Endothelial cell of umbilical vein (primary cell): ENCODE results near the gene CSNK1E. TPM values are rescaled to one million over a fixed set of nuclear protein-coding genes. Genes with fewer than 3 reads are reported as not detected.

Experiments used
- BruUV-seq: library from RNA; stranded (reverse); fragments of 400-500 nt; replicated peaks from 2 replicates; lab custom pipeline; 2021; lab: Mats Ljungman, UMichigan
- CTCF ChIA-PET: fragments of 300-600, 350-600 bp; sonication (Branson Sonifier 250); formaldehyde crosslinking; loops from one replicate; lab custom pipeline; 2021; ENCODE audit warnings: antibody characterized with exemption, inconsistent platforms; lab: Charles Lee
- POLR2A ChIA-PET: fragments of 300-600, 350-600 bp; sonication (Branson Sonifier 250); formaldehyde crosslinking; loops from one replicate; lab custom pipeline; 2021; ENCODE audit warnings: antibody characterized with exemption, inconsistent platforms; lab: Charles Lee
- DNase-seq: peaks from one replicate; pipeline ENCODE4 v3.0.0-alpha.2; 2011; ENCODE audit warnings: low read depth, low spot score
- FAIRE-seq: peaks from 2 replicates; lab custom pipeline; 2011; peaks lifted over from hg19 to GRCh38; lab: Jason Lieb, UNC
- H2AFZ ChIP-seq: 2 replicates; pipeline ENCODE4 v1.6.0; 2012; ENCODE audit warnings: low read depth, low read length, control low read depth, inconsistent platforms
- H3K27ac ChIP-seq: 2 replicates; pipeline ENCODE4 v1.5.1; 2011; ENCODE audit warnings: low read depth, mild to moderate bottlenecking, control low read depth, low read length, moderate library complexity; ENCODE audit not compliant: insufficient read depth
- H3K27me3 ChIP-seq, 2 experiments: 2 replicates each; pipeline versions ENCODE4 v1.6.0 to v1.6.1; 2011; ENCODE audit warnings: low read length in 2 of 2, mixed read lengths in 1 of 2; ENCODE audit not compliant: control insufficient read depth in 2 of 2, insufficient read depth in 2 of 2
- H3K36me3 ChIP-seq, 2 experiments: 2 replicates in 1 of 2; 3 replicates in 1 of 2; pipeline ENCODE4 v1.5.1; 2011; ENCODE audit warnings: low read length in 2 of 2, mild to moderate bottlenecking in 1 of 2, moderate library complexity in 1 of 2; ENCODE audit not compliant: control insufficient read depth in 2 of 2, insufficient read depth in 2 of 2; ENCODE audit errors: extremely low read depth in 1 of 2
- H3K4me1 ChIP-seq: 3 replicates; pipeline ENCODE4 v1.5.1; 2011; ENCODE audit warnings: mild to moderate bottlenecking, low read length; ENCODE audit not compliant: control insufficient read depth, insufficient read depth; ENCODE audit errors: extremely low read depth
- H3K4me2 ChIP-seq: 2 replicates; pipeline ENCODE4 v1.6.1; 2011; ENCODE audit warnings: low read length, control low read depth, mixed read lengths; ENCODE audit not compliant: insufficient read depth
- H3K4me3 ChIP-seq, 3 experiments: fragments of 200-600 bp in 1 of 3; sonication (generic), shearing (Covaris generic) in 1 of 3; replicated peaks in 1 of 3; 2 replicates each; pipeline ENCODE4 v1.5.1; 2011 to 2016; ENCODE audit warnings: control low read depth in 3 of 3, low read length in 3 of 3, mild to moderate bottlenecking in 2 of 3, inconsistent platforms in 1 of 3, low read depth in 1 of 3, moderate library complexity in 1 of 3; ENCODE audit not compliant: insufficient read depth in 1 of 3
- H3K79me2 ChIP-seq: 2 replicates; pipeline ENCODE4 v1.6.0; 2012; ENCODE audit warnings: low read length, inconsistent platforms; ENCODE audit not compliant: control insufficient read depth, insufficient read depth
- H3K9ac ChIP-seq: replicated peaks from 2 replicates; pipeline ENCODE3; 2011; ENCODE audit warnings: low read length, control low read depth; ENCODE audit not compliant: insufficient read depth; ENCODE audit errors: extremely low read depth
- H3K9me1 ChIP-seq: replicated peaks from 3 replicates; pipeline ENCODE4 v1.6.0; 2011; ENCODE audit warnings: mild to moderate bottlenecking, low read length; ENCODE audit not compliant: control insufficient read depth, insufficient read depth; ENCODE audit errors: extremely low read depth
- H3K9me3 ChIP-seq: replicated peaks from 2 replicates; pipeline ENCODE4 v1.5.1; 2012; ENCODE audit warnings: low read length, inconsistent platforms; ENCODE audit not compliant: control insufficient read depth, insufficient read depth
- H4K20me1 ChIP-seq: replicated peaks from 2 replicates; pipeline ENCODE3; 2011; ENCODE audit warnings: mild to moderate bottlenecking, low read length; ENCODE audit not compliant: control insufficient read depth, insufficient read depth; ENCODE audit errors: extremely low read depth
- EZH2 ChIP-seq: IDR thresholded peaks from 2 replicates; pipeline ENCODE4 v1.6.1; 2012; ENCODE audit warnings: borderline replicate concordance, low read depth, mild to moderate bottlenecking, moderate library complexity, low read length, inconsistent platforms; ENCODE audit not compliant: severe bottlenecking
- FOS ChIP-seq: IDR thresholded peaks from 2 replicates; pipeline ENCODE4 v1.6.1; 2011; ENCODE audit warnings: mild to moderate bottlenecking, low read length, moderate library complexity, borderline replicate concordance; ENCODE audit not compliant: insufficient read depth
- GATA2 ChIP-seq: IDR thresholded peaks from 2 replicates; pipeline ENCODE4 v1.7.0; 2011; ENCODE audit warnings: low read depth, mild to moderate bottlenecking, moderate library complexity, mixed read lengths, low read length; ENCODE audit not compliant: insufficient read length, insufficient read depth
- JUN ChIP-seq: IDR thresholded peaks from 2 replicates; pipeline ENCODE4 v1.6.1; 2011; ENCODE audit warnings: borderline replicate concordance, low read depth; ENCODE audit not compliant: insufficient read length, insufficient read depth
- MYC ChIP-seq: IDR thresholded peaks from one replicate; pipeline ENCODE4 v1.6.1; 2011; ENCODE audit warnings: mild to moderate bottlenecking, low read depth, low read length
- POLR2A ChIP-seq: IDR thresholded peaks from 2 replicates; pipeline ENCODE4 v1.6.1; 2012; ENCODE audit warnings: low read depth, mild to moderate bottlenecking, control low read depth, low read length
- POLR2AphosphoS5 ChIP-seq: IDR thresholded peaks from 2 replicates; pipeline ENCODE4 v1.6.1; 2012; ENCODE audit warnings: low read depth, mild to moderate bottlenecking, control low read depth, low read length, moderate library complexity; ENCODE audit not compliant: insufficient read depth
- dilution Hi-C: fragments of 300-500 bp; cut with MboI; formaldehyde crosslinking; loops from one replicate; pipeline ENCODE4 v1.15.0; 2019; ENCODE audit warnings: low sequenced_read_pairs; ENCODE audit not compliant: extremely low pct_ligation_motif_present
- intact Hi-C: fragments of 100-400 bp; cut with micrococcal nuclease; formaldehyde crosslinking; loops from one replicate; pipeline ENCODE4 v1.10.0; 2022
- polyA plus RNA-seq, 4 experiments: library from polyadenylated mRNA; depleted of rRNA in 3 of 4; stranded (reverse) in 3 of 4; unstranded in 1 of 4; fragments of >200 nt; gene quantifications; 2 replicates each; pipeline versions ENCODE4 v1.2.1 to v1.2.3, GENCODE V29; 2011 to 2012; ENCODE audit warnings: missing spikeins in 1 of 4
- total RNA-seq: library from RNA; stranded (reverse); gene quantifications from 2 replicates; pipeline ENCODE4 v1.2.3, GENCODE V29; 2021
- TF ChIP-seq, protein P1 (sequence below), 2 donors: IDR thresholded peaks; 1 replicate in 1 of 2; 2 replicates in 1 of 2; pipeline ENCODE4 v1.5.1; 2011; ENCODE audit warnings: low read length in 2 of 2, mild to moderate bottlenecking in 2 of 2, moderate library complexity in 2 of 2, control low read depth in 1 of 2, inconsistent platforms in 1 of 2, low read depth in 1 of 2; ENCODE audit not compliant: insufficient read depth in 1 of 2; ENCODE audit errors: extremely low read depth in 1 of 2
- TF ChIP-seq, protein P2 (sequence below): IDR thresholded peaks from 2 replicates; pipeline ENCODE4 v1.6.1; 2011; ENCODE audit not compliant: insufficient read depth, insufficient read length

Gene CSNK1E
- total and polyA plus RNA-seq, 2 donors (not counting 3 experiments of a cell fraction or from before 2014, with no cell fraction given): 259 to 262 TPM

GRCh38 chr22:38264322-38264843 lies 52.9 kb downstream of the CSNK1E start:
- DNase-seq (no peak), FAIRE-seq (no peak)
- peaks cover 4% of the 10 kb centered on the region for H3K4me1 ChIP-seq
- no peaks in the 10 kb centered on the region for H3K9me3 ChIP-seq
- ChIA-PET CTCF (no interaction called here), POLR2A (no interaction called here)
- no peaks in the 10 kb centered on the region for H3K27me3 ChIP-seq
- H4K20me1 ChIP-seq: no peaks in the 10 kb centered on the region
- H3K4me2 ChIP-seq: no peak overlapping the region
- peaks cover 82% of the 10 kb centered on the region for H3K79me2 ChIP-seq
- peaks cover 0 to 5% of the 10 kb centered on the region in 2 experiments for H3K36me3 ChIP-seq
- H3K27ac ChIP-seq: no peak overlapping the region
- no peak overlapping the region for H3K4me3 ChIP-seq
- TF ChIP-seq EZH2 (no peak), POLR2AphosphoS5 (no peak), GATA2 (no peak), MYC (no peak), FOS (no peak)
- H3K9me1 ChIP-seq: no peaks in the 10 kb centered on the region
- no TSS peak for BruUV-seq
- H2AFZ ChIP-seq: no peak overlapping the region
- intact Hi-C loops (no loop called here), dilution Hi-C loops (no loop called here)
- no peak overlapping the region for H3K9ac ChIP-seq

DNA sequence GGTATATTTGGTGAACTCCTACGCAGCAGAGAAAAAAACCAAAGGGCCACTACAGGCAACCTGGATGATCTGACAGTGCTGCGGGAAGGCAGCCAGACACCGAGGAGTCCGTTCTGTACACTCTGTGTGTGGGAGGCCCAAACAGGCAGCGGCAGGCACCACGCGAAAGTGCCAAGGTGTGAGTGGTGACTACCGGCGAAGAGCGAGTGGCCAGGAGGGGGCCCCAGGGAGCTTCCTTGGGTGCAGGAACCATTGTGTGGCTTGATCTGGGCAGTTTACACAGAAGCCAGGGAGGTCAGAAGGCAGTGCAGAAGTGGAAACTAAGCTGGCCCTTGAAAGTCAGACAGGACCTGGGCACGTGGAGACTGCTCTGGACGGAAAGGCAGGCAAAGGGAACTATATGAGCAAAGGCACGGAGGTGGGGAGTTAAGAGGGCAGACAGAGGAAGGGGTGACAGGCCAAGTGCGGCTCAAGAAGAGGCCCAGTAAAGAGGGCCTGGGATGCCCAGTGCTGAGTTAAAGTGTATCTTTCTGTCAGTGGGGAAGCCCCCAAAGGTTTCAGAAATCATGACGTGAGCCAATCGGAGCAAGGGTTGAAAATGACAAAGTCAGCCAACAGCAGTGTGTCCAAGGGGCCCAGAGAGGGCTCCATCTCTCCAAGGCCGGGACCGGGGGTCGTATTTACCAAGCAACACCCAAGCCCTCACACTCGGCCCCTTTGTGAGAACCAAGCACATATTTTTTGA lies 55.0 kb downstream of the CSNK1E start:
- H3K4me2 ChIP-seq: no peak overlapping the region
- CTCF ChIA-PET: interaction anchor here (0.6 to 1.8 kb wide), 12 partner anchors 9 to 210 kb away, joined by 3 to 10 read pairs (median 4); partner anchors contain the start of gene TMEM184B

More for the DNA sequence above, 55.0 kb downstream of the CSNK1E start:
- POLR2A ChIA-PET: no interaction called here
- Histone ChIP-seq H4K20me1 (no peaks in the 10 kb centered on the region), H3K36me3 (peaks cover 0 to 5% of the 10 kb centered on the region in 2 experiments), H3K9ac (no peak overlapping the region), H3K79me2 (peaks cover 79% of the 10 kb centered on the region), H3K9me1 (no peaks in the 10 kb centered on the region), H3K27ac (no peak overlapping the region), H2AFZ (no peak overlapping the region), H3K27me3 (no peaks in the 10 kb centered on the region), H3K4me3 (no peak overlapping the region), H3K9me3 (no peaks in the 10 kb centered on the region), H3K4me1 (peaks cover 21% of the 10 kb centered on the region)
- DNase-seq: peak; percentile 29
- dilution Hi-C loops (no loop called here), intact Hi-C loops (loop anchor here (1.0 kb wide), 1 partner anchor 91 kb away; no protein-coding TSS in a partner anchor)
- BruUV-seq: no TSS peak
- peak; percentile 40 for FAIRE-seq
- TF ChIP-seq, protein P1, sequence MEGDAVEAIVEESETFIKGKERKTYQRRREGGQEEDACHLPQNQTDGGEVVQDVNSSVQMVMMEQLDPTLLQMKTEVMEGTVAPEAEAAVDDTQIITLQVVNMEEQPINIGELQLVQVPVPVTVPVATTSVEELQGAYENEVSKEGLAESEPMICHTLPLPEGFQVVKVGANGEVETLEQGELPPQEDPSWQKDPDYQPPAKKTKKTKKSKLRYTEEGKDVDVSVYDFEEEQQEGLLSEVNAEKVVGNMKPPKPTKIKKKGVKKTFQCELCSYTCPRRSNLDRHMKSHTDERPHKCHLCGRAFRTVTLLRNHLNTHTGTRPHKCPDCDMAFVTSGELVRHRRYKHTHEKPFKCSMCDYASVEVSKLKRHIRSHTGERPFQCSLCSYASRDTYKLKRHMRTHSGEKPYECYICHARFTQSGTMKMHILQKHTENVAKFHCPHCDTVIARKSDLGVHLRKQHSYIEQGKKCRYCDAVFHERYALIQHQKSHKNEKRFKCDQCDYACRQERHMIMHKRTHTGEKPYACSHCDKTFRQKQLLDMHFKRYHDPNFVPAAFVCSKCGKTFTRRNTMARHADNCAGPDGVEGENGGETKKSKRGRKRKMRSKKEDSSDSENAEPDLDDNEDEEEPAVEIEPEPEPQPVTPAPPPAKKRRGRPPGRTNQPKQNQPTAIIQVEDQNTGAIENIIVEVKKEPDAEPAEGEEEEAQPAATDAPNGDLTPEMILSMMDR (IDR thresholded peaks at IDR 0.05; ENCODE audit: extremely low read depth in 1 of 2, insufficient read depth in 1 of 2, low read depth in 1 of 2, low read length in 2 of 2): peak; percentile 52 to 71
- TF ChIP-seq JUN (no peak), EZH2 (no peak), MYC (no peak), FOS (no peak), POLR2AphosphoS5 (no peak), POLR2A (no peak)
- TF ChIP-seq, protein P2, sequence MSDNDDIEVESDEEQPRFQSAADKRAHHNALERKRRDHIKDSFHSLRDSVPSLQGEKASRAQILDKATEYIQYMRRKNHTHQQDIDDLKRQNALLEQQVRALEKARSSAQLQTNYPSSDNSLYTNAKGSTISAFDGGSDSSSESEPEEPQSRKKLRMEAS: no peak
